HG03025 (cell line): Measurements from ENCODE around the gene CC2D2A.

Experiments
- ATAC-seq: cut with Tn5 transposase; IDR thresholded peaks from one replicate; pipeline ENCODE4 v1.9.1; 2021; ENCODE audit warnings: mild to moderate bottlenecking, moderate library complexity; ENCODE audit not compliant: unreplicated experiment, low FRiP score

The CC2D2A gene

DNA sequence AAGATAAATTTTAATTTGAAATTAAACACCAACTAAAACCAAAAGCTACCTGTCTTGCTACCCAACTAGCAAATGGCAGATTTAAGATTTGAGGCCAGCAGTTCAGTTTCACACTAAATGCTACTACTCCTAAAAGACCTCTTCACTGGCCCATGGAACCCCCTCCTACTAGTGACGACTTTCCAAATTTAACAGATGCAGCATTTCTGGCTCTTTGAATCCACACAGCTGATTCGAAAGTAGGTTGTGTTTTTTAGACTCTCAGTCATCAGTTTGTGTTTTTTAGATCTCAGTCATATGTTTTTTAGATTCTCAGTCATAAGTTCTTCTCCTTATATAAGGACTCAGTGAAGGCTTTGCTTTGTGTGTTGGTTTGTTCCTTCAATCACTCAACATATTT, 11.1 kb upstream of the CC2D2A start:
- no peak for ATAC-seq

DNA sequence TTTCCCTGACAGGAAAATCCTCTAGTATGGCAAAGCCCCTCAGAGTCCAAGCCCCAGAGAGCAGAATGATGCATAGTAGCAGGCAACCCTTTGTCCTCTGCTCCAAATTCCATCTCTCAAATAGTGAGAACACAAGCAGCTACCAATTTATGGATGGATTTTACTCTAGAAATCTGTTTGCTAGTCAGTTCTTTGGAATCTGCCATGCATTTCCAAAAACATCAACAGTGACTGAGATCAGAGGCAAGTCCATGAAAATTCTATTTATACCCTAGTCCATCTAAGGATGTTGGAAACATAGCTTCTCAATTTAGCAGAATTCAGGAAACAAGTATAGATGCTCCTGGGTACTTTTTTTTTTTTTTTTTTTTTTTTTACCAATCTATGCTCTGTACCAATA, 10.0 kb upstream of the CC2D2A start:
- ATAC-seq = no peak

DNA sequence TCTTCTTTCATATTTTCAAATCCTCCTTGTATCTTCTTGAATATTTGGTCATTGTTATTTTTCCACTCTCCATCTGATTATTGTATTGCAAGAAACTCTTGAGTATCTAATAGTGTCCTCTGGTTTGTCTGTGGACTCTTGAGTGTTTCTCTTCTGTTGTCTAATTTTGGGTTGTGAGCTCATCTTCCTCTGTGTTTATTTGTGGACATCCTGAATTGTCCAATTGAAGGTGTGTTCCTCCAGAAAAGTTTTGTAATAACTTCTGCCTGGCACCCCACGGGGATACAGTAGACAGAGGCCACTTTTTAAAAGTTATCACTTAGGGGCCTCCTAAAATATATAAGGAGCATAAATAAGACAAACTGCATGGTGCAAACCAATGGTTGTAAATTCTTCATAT, 3.1 kb upstream of the CC2D2A start:
- no peak for ATAC-seq

DNA sequence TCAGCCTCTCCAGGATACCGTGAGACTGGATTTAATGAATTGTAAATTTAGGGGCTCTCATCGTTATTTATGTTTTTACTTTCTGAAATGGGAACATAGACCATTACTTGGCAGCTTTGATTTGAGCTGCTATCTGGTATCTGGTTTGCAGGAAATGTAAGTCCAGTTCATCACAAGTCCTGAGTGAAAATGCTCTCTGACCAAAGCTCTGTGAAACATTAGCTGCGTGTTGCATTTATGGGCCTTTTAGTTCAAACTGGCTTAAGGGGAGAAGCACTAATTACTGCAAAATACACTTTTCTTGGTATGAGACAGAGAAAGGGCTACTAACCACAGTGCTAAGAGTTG, 420 bp downstream of the CC2D2A start:
- ATAC-seq = no peak

- ATAC-seq = no peak
Measured at GRCh38 chr4:15476396-15476795, 6.7 kb downstream of the CC2D2A start.

GRCh38 chr4:15478724-15479088, 9.0 kb downstream of the CC2D2A start:
- ATAC-seq = no peak

GRCh38 chr4:15479089-15479912, 9.6 kb downstream of the CC2D2A start:
- ATAC-seq = no peak

GRCh38 chr4:15479913-15480185, 10.2 kb downstream of the CC2D2A start:
- no peak for ATAC-seq

DNA sequence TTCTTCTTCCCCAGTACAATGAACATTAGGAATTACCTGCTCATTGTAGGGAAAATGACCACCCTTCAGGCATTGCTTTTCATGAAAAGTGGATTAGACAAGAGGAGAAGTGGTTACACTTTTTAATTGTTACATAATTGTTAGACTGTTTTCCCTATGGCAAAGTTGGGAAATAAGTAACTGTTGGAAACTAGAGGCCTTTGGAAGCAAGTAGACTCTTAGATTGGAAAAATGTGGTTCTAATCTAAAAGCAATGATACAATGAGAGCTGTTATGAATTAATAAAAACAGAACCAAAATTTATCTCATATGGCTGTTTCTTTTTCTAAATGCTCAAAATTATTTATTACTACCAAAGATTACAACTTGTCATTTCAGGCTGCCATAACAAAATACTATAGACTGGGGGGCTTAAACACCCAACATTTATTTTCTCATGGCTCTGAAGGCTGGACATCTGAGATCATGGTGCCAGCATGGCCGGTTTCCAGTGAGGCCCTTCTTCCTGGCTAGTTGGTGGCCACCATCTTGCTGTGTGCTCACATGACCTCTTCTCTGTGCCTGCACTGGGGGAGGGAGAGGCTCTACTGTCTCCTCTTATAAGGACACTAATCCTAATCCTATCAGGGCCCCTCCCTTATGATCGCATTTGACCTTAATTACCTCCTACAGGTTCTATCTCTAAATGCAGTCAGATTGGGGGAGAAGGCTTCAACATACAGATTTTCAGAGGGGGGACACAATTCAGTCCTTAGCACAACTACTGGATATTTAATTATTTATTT, 12.5 kb downstream of the CC2D2A start:
- ATAC-seq = no peak

GRCh38 chr4:15482842-15483241, 13.2 kb downstream of the CC2D2A start:
- no peak for ATAC-seq

GRCh38 chr4:15488136-15488535, 18.5 kb downstream of the CC2D2A start:
- ATAC-seq = no peak

DNA sequence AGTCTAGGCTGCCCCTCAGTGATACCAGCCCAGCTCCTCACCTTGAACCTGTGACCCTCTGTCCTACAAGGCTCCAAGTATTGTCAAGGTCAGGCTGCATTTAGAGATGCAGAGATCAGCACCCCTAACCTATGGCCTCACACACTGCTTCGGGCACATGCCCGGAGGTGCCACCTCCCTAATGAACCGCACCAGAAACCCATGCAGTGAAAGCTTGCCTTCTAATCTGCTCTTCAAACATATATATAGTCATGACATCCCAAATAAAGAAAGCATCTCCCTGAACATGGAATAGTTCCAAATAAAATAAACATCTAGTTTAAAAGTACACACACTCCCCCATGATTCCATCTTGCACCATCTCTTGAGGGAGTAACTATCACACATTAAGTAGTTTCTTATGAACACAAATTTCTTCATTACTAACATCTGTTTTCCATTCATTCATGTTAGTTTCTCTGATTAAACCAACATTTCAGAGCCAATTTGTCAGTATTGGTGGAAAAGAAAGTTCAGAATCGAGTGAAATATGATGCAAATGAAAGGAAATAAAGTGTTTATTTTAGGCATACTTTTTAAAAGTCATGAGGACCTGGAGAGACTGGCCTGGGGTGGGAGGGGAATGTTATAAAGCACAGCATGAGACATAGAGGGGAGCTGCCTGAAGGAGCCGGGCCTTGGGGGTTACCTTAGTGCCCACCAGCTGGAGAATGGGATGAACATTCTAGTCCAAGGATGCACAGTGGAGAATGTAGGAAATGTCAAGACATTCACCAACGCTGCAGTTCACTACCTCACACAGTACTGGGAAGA, 19.2 kb downstream of the CC2D2A start:
- no peak for ATAC-seq

DNA sequence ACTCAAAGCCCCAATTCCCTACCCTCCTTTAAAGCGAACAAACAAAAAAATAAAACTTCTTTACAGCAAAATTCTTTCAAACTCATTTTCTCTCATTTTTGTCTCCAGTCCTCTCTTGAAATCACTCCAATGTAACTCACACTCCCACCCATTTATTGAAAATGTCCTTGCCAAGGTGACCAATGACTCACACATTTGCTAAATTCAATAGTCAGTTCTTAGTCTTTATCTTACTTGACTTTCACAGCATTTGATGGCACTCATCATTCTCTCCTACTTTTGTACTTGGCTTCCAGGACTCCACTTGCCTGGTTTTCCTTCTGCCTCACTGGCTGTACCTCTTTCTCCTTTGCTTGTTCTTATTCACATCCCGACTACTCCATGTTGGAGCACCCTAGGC, 19.9 kb downstream of the CC2D2A start:
- no peak for ATAC-seq

DNA sequence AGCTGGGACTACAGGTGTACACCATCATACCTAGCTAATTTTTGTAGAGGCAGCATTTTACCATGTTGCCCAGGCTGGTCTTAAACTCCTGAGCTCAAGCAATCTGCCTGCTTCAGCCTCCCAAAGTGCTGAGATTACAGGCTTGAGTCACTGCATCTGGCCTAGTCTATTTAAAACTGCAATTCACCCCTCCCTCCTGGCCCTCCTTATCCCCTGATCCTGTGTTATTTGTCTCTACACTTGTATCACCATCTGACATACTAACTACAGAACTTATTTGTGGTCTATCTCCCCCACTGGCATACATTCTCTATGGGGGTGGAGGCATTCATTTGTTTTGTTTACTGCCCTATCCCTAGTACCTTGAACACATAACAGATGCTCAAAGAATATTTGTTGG, 23.7 kb downstream of the CC2D2A start:
- no peak for ATAC-seq

- ATAC-seq = no peak
Measured at GRCh38 chr4:15495621-15496020, 25.9 kb downstream of the CC2D2A start.

- no peak for ATAC-seq
Measured at GRCh38 chr4:15498356-15498755, 28.7 kb downstream of the CC2D2A start.

DNA sequence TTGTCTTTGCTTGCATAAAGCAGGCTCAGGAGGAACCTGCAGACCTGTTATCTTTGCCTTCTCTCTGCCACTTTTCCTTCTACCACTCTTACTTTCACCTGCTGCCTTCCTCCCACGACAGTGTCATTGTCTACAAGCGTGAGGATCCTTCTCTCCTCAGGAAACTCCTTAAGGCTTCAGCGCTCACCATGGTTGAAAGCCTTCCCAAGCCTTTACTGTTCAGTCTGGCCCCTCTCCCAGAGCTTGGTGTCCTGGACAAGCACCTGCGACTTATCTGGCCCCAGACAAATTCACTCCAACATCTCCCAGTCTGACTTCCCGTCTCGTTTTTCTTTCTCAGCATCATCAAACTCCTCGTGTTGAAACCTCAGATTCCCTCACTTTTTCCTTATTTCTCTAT, 31.0 kb downstream of the CC2D2A start:
- no peak for ATAC-seq

DNA sequence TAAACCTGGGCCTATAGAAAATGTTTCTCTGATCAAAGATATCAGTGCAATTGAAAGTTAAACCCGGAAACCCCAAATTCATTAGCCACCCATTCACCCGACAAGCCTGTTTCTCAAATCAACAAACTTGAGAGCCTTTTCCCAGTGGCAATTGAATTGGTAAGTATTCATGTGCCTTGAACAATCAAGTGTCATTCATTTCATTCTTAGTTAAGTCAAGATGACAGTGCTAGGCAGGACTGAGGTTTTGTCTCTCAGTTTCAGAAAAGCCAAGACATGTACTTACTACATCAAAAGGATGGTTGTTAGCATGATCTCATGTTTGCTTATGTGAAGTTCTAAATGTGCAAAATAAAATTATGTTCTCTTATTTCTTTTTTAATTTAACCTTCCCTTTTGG, 32.3 kb downstream of the CC2D2A start:
- no peak for ATAC-seq

DNA sequence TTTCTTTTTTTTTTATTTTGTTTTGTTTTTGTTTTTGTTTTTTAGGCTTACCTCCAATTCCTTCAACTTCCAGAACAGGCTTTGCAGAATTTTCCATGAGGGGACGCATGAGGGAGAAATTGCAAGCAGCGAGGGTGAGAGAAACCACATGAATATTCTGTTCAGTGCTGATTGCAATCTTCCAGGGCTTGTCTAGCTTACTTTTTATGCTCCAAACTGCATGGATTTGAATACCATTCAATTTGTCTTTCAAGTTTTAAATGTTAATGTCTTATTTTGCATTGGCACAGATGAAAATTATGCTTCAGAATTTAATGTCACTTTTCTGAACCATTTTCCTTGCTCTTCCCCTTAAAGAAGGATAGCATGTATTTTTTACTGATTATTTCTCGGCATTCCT, 32.7 kb downstream of the CC2D2A start:
- ATAC-seq = no peak

- no peak for ATAC-seq
Measured at GRCh38 chr4:15504041-15504440, 34.4 kb downstream of the CC2D2A start.

DNA sequence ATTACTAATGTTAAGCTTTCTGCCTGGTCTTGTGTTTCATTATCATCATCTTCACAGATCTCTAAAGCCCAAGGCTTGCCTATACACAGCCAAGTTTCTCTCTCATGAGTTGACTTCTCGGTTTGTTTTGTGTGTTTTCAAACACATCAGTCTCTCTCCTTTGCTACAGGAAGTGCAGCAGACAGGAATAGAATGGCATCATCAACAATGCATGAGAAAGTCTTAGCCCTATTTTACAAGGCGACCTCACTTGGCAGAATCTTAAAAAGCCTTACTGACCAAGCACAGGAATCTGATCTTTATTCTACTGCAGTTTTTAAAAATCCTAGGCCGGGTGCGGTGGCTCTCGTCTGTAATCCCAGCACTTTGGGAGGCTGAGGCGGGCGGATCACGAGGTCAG, 36.8 kb downstream of the CC2D2A start:
- no peak for ATAC-seq

DNA sequence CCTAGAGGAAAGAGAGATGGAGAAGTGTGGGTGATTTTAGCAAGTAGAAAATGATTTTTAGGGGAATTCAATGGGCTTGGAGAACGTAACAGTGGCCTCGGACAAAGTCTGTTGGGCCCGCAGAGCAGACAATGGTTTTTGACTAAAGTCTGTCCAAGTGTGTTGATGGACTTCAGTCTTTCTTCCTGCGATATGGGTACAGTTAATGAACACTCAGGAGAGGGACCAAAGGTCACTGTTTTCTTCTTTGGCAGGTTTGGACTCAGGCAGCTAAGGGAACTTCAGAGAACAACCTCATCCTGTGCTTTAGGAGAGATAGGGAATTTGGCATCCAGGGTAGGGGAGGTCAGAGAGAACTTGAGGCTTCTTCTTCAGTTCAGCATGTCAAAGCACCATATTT, 38.0 kb downstream of the CC2D2A start:
- no peak for ATAC-seq
